T-helper 9 cell (primary cell): ENCODE data around the gene MMRN2.
"Not testable (repeated sequence)": the region's sequence is repeated elsewhere in the genome, so short reads cannot be mapped to it uniquely, and the experiment has no call there.

Experiments used
- DNase-seq: peaks from one replicate; pipeline ENCODE4 v3.0.0-alpha.2; 2020

Gene MMRN2

DNA sequence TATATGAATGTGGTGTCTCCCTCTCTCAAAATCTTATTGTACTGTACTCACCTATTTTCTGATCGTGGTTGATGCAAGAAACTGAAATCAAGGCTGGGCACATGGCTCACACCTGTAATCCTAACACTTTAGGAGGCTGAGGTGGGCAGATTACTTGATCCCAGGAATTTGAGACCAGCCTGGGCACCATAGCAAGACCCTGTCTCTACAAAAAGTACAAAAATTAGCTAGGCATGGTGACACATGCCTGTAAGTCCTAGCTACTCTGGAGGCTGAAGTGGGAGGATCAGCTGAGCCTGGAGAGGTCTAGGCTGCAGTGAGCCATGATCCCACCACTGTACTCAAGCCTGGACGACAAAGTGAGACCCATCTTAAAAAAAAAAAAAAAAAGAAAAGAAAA, 16.0 kb downstream of the MMRN2 start:
- no peak for DNase-seq

DNA sequence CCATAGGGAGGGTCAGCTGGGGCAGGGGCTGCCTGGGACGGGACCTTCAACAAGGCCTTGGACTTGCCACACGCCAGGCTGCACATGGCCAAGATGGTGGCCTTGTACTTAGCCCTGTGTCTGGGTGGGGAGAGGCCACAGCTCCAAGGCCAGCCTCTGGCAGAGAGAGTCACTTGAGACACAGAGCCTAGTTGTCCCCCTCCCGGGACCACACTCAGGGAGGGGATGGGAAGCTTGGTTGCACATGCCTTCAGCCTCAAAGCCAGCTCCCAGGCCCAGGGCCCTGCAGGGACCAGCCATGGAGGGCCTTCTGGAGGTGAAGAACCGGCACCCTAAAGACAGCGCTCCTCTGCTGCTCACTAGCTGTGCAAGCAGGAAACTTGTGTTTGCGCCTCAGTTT, 16.7 kb downstream of the MMRN2 start:
- DNase-seq = no peak

DNA sequence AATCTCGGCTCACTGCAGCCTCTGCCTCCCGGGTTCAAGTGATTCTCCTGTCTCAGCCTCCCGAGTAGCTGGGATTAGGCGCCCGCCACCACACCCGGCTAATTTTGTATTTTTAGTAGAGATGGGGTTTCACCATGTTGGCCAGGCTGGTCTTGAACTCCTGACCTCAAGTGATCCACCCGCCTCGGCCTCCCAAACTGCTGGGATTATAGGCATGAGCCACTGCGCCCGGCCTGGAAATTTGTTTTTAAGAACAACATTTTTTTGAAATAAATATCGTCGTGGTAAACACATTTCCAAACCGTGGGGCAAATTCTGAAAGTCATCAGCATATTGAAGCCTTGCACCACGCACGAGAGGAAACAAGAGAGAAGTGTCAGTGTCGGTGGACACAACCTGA, 17.3 kb downstream of the MMRN2 start:
- not testable (repeated sequence) for DNase-seq

DNA sequence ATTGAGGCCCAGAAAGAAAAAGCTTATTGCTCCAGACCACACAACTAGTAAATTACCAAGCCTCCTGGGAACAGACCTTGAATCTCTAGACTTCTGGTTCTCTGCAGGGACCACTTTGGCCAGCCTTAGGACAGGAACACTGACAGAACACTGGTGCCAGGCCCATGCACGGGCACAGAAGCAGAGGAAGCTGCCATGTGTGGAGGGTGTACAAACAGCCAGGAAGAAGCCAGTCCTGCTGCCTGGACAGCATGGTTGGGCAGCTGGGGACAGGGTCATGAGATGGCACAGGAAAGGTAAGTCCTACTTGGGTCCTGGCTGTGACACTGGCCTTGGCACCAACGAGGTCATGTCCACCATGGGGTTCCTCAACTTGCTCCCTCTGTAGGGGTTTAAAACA, 19.2 kb downstream of the MMRN2 start:
- no peak for DNase-seq

DNA sequence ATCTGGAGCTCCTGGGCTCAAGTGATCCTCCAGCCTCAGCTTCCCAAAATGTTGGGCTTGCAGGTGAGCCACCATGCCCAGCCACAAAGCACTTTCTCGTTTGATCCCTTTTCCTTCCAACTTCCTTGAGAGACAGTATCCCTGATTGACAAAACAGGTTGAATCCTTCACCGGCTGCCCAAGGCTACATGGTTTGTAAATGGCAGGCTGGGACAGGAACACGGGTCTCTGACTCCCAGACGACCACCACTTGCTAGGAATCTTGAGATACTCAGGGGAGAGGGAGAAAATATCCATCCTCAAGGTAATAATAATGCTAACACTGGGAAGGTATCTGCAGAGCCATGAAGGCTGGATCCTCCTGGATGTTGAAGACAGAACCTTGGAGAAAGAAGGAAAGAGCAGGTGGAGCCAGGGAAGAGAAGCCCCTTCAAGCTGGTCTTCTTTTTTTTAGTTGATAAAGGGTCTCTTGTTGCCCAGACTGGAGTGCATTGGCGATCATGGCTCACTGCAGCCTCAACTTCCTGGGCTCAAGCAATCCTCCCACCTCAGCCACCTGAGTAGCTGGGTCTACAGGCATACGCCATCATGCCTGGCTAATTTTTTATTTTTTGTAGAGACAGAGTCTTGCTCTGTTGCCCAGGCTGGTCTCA, 19.8 kb downstream of the MMRN2 start:
- DNase-seq = no peak

DNA sequence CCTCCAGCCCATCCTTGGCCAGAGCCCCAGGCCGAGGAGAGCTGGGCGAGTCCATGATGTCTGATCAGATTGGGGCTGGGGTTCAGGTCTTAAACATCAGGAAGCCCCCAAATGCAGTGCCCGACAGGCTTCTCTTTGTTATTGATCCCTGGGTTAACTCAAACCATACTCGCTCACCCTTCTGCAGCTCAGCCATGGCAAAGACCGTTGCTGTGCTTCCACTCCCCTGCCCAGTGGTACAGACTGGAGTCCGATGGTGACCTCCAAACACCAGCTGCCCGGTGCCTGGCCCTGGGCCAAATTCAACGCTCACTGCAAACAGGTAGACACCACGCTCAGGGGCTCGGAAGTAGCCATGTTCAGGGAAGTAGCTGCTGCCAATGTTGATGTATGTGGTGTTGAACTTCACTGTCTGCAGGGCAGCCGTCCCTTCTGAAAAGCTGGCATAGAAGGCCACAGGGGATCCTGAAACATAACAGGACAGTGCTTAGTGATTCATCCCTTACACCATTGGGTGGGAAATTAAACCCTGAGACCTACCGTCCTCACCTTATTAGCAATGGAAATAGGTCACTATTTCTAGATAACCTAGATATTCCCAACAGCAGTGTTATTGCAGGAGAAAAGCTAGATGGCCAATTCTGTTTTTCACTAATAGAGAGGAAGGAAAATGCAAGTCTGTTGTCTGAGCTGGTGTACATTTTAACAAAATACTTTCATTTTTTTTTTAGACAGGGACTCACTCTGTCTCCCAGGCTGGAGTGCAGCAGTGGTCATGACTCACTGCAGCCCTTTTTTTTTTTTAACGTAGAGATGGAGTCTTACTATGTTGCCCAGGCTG, 20.5 kb downstream of the MMRN2 start:
- DNase-seq = no peak

DNA sequence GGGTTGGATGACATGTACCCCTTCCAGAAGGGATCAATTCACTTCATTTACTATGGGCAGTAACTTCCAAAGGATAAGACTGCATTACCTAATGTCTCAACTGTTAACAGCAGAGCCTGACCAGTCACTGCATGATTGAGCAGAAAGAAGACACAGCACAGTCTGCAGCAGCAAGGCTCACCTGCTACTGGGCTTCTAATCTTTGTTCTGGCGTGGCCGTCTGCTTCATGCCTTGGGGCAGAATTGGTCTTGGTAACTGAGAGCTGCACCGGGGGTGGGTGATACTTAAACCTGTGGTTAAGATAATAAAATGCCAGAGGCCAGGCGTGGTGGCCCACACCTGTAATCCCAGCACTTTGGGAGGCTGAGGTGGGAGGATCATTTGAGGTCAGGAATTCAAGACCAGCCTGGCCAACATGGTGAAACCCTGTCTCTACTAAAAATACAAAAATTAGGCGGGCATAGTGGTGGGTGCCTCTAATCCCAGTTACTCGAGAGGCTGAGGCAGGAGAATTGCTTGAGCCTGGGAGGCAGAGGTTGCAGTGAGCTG, 23.2 kb downstream of the MMRN2 start:
- not testable (repeated sequence) for DNase-seq

DNA sequence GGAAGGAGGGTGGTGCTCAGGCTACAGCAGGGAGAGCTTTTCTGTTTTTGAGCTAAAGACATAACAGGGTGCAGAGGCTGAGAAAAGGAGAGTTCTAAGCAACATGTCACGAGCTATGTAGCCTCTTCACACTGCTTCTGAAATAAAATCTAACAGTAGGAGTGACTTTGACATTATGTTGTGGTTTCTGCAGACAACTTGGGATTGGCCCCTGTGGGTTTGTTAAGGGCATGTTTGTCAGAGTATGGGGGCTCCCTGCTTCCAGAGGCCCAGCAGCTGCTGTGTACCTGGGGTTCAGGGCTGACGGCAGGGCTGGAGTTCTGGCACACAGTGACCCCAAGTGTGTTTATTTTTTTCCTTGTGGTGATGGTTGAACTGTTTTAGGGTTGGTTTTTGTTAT, 24.7 kb downstream of the MMRN2 start:
- no peak for DNase-seq

DNA sequence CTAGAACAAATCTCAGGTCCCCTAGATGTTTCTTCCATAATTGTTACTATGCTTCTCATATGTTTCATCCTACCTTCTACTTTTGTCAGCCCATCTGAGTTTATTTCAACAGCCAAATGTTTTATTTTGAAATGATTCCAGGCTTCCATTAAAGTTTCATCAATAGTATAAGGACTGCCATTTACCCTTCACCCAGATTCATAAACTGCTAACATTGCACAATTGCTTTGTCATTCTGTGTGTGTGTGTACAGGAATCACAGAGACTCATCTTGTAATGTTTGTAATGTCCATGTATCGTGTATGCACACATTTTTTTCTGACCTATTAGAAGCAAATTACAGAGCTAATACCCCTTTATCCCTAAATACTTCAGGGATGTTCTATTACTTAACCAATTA, 25.5 kb downstream of the MMRN2 start:
- DNase-seq = no peak

DNA sequence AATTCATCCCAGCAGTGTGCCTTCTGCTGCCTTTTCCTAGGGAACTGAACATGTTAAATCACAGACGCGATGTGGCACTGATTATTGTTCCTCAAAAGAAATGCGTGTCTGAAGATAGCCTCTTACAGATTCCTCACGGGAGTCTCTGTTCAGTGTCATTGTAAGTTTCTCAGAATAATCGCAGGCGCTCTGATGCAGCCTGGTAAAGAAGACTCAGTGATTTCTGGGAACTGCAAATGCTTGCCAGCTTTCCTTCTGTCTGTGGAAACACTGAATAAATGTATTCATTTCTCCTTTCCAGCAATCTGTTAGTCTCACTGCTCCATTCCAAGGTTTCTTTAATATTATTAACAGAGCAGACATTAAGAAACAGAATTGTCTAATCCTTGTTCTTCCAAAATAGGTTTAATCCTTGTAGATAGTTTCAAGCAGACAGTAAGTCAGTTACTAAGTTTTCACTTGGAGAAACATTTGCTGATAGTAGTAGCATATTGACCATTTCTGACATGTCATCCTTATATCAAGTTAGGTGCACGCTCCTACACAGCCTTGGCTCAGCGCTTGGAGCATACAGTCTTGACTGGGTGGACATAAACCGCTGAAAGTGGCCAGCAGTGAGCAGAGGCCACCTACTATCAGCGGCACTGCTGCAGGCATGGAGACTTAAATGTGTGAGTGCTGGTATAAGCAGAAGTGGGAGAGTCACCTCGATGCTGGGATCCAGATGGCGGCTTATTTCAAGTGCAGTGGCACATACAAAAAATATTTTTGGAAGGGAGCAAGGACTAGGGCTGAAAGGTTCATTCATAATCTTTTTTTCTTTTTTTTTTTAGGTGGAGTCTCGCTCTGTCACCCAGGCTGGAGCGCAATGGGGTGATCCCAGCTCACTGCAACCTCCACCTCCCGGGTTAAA, 27.7 kb downstream of the MMRN2 start:
- no peak for DNase-seq

DNA sequence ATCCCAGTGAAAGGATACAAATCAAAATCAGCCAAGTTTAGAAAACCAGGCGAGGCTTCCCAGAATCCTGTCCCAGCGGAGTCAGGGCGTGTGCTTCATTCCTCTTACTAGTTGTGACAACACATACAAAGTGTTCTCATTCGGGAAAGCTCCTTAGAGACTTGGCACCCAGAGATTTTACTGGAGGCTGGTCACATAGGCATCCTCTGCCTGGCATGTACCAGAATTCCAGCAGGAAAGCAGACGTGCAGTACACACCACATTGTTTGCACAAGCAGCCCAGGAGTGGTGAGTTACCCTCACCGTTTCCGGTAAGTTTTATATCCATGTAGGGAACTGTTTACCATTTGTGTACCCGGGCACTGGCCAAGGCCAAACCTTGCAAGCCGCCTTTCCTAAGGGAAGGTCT, 34.9 kb downstream of the MMRN2 start:
- no peak for DNase-seq

DNA sequence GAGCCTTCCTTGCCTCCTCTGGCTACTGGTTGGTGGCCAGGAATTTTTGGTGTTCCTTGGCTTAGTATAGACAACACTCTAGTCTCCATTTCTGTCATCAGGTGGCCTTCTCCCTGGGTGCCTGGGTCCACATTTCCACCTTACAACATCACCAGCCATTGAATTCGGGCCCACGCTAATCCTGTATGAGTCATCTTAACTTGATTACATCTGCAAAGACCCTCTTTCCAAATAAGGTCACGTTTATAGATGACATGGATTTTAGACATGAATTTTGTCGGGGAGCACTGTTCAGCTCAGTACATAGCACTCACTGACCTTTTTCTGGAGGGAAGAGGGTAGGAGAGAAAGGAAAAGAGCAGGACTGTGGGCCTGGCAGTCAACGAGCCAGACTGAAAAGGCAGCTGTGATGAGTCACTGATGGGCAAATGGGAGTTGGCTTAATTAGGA, 39.4 kb downstream of the MMRN2 start:
- no peak for DNase-seq

DNA sequence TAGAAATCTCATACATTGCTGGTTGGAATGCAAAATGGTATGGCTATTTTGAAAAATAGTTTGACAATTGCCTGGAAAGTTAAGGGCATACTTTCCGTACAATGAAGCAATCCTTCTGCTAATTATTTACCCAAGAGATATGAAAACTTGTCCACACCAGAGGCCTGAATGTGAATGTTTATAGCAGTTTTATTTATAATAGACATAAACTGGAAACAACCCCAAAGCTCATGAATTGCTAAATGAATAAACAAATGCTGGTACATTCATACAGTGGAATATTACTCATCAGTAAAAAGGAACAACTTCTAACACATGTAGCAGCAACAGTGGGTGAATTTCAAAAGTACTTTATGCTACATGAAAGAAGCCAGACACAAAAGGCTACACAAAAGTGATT, 42.7 kb downstream of the MMRN2 start:
- no peak for DNase-seq

DNA sequence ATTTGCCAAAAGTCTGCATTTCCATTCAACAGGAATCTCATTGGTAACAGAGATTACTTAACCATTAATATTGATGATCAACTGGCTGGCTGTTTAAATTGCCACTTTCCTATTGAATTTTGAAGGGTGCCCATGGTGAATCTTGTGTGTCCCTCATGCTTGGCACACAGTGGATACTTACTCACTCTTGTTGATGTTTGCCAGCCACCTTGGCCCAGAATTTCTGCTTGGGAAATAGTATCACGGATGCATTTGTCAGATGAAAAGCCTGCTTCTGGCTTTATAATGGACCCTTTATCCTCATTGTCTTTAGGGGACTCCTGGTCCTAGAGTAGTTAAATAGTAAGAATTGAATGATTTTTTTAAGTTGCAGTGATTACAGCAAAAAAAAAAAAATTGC, 52.0 kb downstream of the MMRN2 start:
- no peak for DNase-seq

DNA sequence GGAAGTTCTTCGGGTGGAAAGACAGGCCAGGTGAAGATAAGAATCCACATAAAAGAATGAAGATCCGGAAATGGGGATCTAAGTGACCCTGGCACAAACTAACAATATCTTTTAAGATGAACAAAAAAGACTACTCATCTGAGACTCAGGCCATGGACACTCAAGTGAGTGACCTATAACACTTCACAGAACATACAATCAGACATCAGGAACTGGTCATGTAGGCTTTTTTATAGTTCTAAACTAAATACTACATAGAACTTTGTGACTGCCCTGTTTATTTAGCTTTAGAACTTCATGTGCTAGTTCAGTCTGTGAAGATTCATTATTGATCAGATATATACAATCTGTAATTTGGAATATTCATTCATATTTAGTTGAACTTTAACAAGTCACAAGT, 52.8 kb downstream of the MMRN2 start:
- no peak for DNase-seq

DNA sequence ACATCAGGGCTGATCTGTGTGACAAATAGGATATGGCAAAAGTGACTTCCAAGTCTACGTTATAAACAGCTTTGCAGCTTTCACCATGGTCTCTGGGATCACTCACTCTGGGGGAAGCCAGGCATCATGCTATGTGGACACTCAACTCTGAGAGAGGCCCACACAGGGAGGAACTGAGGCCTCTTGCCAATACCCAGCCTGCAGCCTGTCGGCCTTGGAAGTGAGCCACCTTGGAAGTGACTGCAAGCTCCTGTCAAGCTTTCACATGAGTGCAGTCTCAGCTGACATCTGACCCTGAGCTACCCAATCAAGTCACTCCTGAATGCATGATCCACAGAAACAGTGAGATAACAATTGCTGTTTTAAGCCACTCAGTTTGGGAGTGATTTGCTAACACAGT, 56.5 kb downstream of the MMRN2 start:
- no peak for DNase-seq

DNA sequence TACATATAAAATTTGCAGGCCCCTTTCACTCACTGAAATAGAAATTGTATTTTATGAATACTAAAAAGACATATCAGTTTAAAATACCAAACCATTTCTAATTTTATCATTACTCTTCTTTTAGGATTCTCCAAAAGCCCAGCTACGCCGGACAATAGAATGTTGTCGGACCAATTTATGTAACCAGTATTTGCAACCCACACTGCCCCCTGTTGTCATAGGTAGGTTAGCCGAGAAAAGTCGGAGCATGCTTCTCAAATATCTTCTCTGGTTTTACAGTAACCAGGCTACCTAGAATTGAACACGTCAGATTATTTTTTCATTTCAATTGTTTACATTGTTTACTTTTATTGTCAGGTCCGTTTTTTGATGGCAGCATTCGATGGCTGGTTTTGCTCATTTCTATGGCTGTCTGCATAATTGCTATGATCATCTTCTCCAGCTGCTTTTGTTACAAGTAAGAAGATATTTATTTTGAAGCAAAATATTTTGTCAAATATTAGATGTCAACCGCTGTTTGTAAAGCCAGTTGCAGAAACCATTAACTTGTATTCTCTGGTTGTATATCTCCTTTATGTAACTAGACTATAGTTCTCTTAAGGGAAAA, 57.6 kb downstream of the MMRN2 start:
- peak; percentile 18 for DNase-seq

DNA sequence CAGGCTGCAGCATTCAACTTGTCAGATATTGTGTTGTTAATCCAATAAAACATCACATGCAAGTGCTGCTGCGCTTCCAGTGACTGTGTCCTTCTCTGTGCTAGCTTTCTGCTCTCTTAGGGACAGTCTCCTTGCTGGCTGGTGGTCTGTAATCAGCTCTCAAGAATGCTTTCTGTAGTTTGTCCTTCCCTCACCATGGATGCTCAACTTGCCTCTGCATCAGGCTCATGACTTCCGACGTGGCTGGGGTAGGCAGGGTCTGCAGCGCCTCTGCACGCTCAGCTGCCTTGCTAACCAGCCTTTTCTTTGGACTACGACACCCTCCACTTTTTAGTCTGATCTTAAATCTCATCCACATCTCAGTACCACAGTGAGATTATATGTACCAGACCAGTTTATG, 58.3 kb downstream of the MMRN2 start:
- DNase-seq = no peak

DNA sequence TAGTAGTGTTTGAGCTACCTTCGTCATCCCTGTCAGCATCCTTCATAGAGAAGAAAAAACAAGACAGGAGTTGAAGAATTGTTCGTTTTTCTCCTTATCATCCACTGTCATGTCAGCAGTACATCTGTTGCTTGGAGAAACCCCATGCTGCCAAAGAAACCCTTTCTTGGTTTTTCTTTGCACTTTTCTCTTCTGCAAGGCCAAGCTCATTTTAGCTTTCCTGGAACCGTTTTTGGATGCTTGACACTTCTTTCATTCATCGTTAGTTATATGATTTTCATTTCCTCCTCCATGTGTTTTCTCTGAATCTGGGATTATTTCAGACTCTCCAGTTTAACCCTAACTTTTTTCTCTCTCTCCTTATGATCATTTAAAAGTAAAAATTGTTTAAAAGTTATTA, 58.9 kb downstream of the MMRN2 start:
- no peak for DNase-seq

DNA sequence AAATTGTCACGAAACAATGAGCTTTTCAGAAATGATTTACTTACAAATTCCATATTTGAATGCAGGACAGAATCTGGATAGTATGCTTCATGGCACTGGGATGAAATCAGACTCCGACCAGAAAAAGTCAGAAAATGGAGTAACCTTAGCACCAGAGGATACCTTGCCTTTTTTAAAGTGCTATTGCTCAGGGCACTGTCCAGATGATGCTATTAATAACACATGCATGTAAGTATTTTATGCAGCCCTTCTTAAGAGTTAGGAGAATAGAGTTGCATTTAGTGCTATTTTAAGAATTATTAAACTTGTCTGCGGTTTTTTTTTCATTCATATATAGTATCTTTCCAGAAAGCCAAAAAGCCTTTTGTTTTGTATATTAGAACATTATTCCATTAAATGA, 67.4 kb downstream of the MMRN2 start:
- DNase-seq = no peak

DNA sequence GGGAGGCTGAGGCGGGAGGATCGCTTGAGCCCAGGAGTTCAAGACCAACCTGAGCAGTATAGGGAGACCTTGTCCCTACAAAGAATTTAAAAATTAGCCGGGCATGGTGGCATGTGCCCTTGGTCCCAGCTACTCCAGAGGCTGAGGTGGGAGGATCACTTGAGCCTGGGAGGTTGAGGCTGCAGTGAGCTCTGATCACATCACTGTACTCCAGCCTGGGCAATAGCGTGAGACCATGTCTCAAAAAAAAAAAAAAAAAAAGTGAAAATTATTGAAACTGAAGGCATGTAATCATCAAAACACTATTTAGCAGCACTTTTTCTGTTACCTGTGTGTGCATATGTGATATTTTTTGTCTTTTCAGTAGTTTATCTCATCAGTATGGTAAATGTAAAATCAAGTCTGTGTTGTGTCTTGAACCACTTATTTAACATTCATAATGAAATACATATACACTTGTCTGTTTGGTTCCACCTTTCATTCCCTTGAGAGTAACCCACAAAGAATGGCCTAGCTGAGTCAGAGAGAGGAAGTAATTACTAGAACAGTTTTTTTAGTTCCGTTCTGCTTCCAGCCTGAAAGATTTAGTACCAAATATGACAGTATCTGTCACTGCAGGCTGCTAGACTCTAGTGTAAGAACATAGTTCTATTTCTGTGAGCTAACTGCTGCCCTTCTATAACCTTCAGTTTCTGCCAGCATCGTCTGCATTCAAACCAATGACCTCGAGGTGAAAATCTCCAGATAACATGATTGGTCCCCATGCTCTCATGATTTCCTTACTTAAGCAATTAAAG, 68.6 kb downstream of the MMRN2 start:
- no peak for DNase-seq
